IPS-18c (cell line): Measurements from ENCODE around the gene TAS2R14.

Experiments
- H3K4me3 ChIP-seq: 2 replicates; pipeline ENCODE4 v1.7.0; 2013; ENCODE audit warnings: low read depth, mild to moderate bottlenecking, low read length, moderate library complexity; ENCODE audit not compliant: insufficient read depth
- H3K9me3 ChIP-seq: one replicate; pipeline ENCODE4 v1.6.1; 2013; ENCODE audit warnings: mild to moderate bottlenecking, low read length, moderate library complexity; ENCODE audit not compliant: control insufficient read depth, insufficient read depth

TAS2R14 gene

GRCh38 chr12:10939163-10939562 lies at the start of gene TAS2R14:
TAS2R14 (minus strand) TSS chr12:10939263; CDS start chr12:10939207, 56 bp downstream.
- Histone ChIP-seq H3K9me3 (no peaks in the 10 kb centered on the region), H3K4me3 (no peak within 1 kb of the TSS)

GRCh38 chr12:10986812-10987211 lies 47.7 kb upstream of the TAS2R14 start, which contains the start of gene TAS2R50:
TAS2R50 (minus strand) TSS chr12:10986912; CDS start chr12:10986860, 52 bp downstream.
- no peak within 1 kb of the TSS for H3K4me3 ChIP-seq
- no peaks in the 10 kb centered on the region for H3K9me3 ChIP-seq

GRCh38 chr12:10982244-10982643 lies 43.2 kb upstream of the TAS2R14 start:
- Histone ChIP-seq H3K9me3 (no peaks in the 10 kb centered on the region), H3K4me3 (no peak overlapping the region)

- Histone ChIP-seq H3K4me3 (no peak overlapping the region), H3K9me3 (no peaks in the 10 kb centered on the region)
Measured at GRCh38 chr12:10974965-10975364, 35.9 kb upstream of the TAS2R14 start.

GRCh38 chr12:10968765-10969456 lies 29.8 kb upstream of the TAS2R14 start:
- no peak overlapping the region for H3K4me3 ChIP-seq
- H3K9me3 ChIP-seq = no peaks in the 10 kb centered on the region

- Histone ChIP-seq H3K4me3 (no peak overlapping the region), H3K9me3 (no peaks in the 10 kb centered on the region)
Measured at GRCh38 chr12:10967409-10967808, 28.3 kb upstream of the TAS2R14 start.

GRCh38 chr12:10966314-10966713 lies 27.3 kb upstream of the TAS2R14 start:
- Histone ChIP-seq H3K4me3 (no peak overlapping the region), H3K9me3 (no peaks in the 10 kb centered on the region)

GRCh38 chr12:10965476-10965875 lies 26.4 kb upstream of the TAS2R14 start:
- no peaks in the 10 kb centered on the region for H3K9me3 ChIP-seq
- H3K4me3 ChIP-seq = no peak overlapping the region

GRCh38 chr12:10960211-10960610 lies 21.1 kb upstream of the TAS2R14 start:
- Histone ChIP-seq H3K9me3 (no peaks in the 10 kb centered on the region), H3K4me3 (no peak overlapping the region)

- Histone ChIP-seq H3K9me3 (no peaks in the 10 kb centered on the region), H3K4me3 (no peak overlapping the region)
Measured at GRCh38 chr12:10959804-10960203, 20.7 kb upstream of the TAS2R14 start.

GRCh38 chr12:10957741-10958140 lies 18.7 kb upstream of the TAS2R14 start:
- H3K4me3 ChIP-seq = no peak overlapping the region
- H3K9me3 ChIP-seq = no peaks in the 10 kb centered on the region

- Histone ChIP-seq H3K4me3 (no peak overlapping the region), H3K9me3 (no peaks in the 10 kb centered on the region)
Measured at GRCh38 chr12:10956085-10956484, 17.0 kb upstream of the TAS2R14 start.

GRCh38 chr12:10952645-10953044 lies 13.6 kb upstream of the TAS2R14 start:
- Histone ChIP-seq H3K9me3 (no peaks in the 10 kb centered on the region), H3K4me3 (no peak overlapping the region)

GRCh38 chr12:10943167-10943566 lies 4.1 kb upstream of the TAS2R14 start:
- H3K4me3 ChIP-seq = no peak overlapping the region

GRCh38 chr12:10941916-10942607 lies 3.0 kb upstream of the TAS2R14 start:
- peaks cover 6% of the 10 kb centered on the region for H3K9me3 ChIP-seq
- H3K4me3 ChIP-seq = no peak overlapping the region

More at GRCh38 chr12:10943167-10943566, 4.1 kb upstream of the TAS2R14 start:
- peaks cover 9% of the 10 kb centered on the region for H3K9me3 ChIP-seq

GRCh38 chr12:10941369-10941768 lies 2.3 kb upstream of the TAS2R14 start:
- Histone ChIP-seq H3K9me3 (peaks cover 3% of the 10 kb centered on the region), H3K4me3 (no peak overlapping the region)

GRCh38 chr12:10940389-10940788 lies 1.3 kb upstream of the TAS2R14 start:
- no peaks in the 10 kb centered on the region for H3K9me3 ChIP-seq
- H3K4me3 ChIP-seq = no peak overlapping the region

GRCh38 chr12:10936506-10936905 lies 2.6 kb downstream of the TAS2R14 start:
- H3K4me3 ChIP-seq = no peak overlapping the region
- no peaks in the 10 kb centered on the region for H3K9me3 ChIP-seq
